A549 treated with AZD9567 at 1 μM for 4 hours (cell line): Measurements from ENCODE around the gene OTUB2. TPM values are rescaled to one million over a fixed set of nuclear protein-coding genes. Genes with fewer than 3 reads are reported as not detected.

Source experiments
- total RNA-seq: library from RNA; stranded (reverse); fragments of 200-300 nt; extraction: Qiagen RNA extraction; gene quantifications from 5 replicates; pipeline ENCODE4 v1.2.3, GENCODE V29; 2022; ENCODE audit not compliant: insufficient read depth

The OTUB2 gene
- 2.0 to 3.6 TPM (median 2.4 TPM) in 5 replicates for total RNA-seq

DNA sequence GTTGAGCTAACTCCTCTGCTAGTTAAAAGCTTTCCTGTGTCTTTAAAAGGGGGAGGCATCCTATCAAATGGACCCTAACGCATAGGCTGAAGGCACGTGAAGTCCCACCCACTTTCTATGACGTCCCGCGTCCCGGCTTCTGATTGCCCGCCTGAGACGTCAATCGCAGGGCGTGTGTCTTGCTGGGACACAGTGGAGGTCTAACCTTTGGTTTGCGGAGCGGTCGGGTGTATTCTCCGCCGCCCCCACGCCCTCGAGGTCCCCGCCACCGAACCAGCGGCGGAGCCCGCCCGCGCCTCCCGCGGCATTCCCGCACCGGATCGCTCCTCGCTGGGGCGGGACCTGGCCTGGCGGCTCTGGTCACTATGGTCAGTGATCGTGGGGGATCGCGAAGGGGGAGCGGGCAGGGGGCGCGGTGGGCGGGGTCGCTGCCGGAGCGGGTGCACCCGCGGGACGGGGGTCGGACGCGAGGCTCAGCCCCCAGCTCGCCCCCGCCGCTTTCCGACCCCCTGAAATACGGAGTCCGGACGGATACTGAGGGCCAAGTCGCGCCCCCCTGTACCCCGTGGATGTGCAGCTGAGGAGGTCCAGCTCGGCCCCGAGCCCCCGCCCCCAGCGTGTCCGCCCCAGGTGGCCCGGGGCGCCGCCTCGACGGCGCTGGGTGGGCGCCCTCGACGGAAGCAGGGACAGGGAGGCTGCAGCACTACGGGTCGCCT lies at the start of gene OTUB2:
TSS of gene OTUB2 (plus strand) at position 168 of the 716 bp plus-strand sequence. CDS start at position 366, 198 bp downstream.

GRCh38 chr14:93976477-93977057 lies 49.6 kb upstream of the OTUB2 start, which contains the start of gene ASB2:
Gene ASB2, minus strand, starts transcription at chr14:93976570. Its CDS starts 12,031 bp downstream, at chr14:93964539.

DNA sequence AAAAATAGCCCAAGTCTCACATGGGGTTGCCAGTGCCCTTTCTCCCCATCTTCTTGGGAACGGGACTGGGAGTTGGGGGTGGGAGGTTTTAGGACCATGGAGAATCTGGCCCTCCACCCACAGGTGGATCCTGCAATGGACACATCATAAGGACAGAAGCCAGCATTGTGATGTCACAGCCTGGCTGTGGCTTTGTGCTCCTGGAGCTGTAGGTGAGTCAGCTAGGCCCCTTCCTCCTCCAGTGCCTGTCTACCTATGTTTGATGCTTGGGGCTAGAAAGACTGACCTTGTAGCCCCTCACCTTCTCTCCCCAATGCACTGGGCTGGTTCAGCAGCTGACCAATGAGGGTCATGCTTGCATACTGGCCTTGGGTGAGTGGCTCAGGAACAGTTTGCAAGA lies 29.1 kb upstream of the OTUB2 start, which contains the start of gene CCDC197:
TSS of gene CCDC197 (plus strand) at position 220 of the 400 bp plus-strand sequence. CDS start 831 bp downstream, outside the sequence.

DNA sequence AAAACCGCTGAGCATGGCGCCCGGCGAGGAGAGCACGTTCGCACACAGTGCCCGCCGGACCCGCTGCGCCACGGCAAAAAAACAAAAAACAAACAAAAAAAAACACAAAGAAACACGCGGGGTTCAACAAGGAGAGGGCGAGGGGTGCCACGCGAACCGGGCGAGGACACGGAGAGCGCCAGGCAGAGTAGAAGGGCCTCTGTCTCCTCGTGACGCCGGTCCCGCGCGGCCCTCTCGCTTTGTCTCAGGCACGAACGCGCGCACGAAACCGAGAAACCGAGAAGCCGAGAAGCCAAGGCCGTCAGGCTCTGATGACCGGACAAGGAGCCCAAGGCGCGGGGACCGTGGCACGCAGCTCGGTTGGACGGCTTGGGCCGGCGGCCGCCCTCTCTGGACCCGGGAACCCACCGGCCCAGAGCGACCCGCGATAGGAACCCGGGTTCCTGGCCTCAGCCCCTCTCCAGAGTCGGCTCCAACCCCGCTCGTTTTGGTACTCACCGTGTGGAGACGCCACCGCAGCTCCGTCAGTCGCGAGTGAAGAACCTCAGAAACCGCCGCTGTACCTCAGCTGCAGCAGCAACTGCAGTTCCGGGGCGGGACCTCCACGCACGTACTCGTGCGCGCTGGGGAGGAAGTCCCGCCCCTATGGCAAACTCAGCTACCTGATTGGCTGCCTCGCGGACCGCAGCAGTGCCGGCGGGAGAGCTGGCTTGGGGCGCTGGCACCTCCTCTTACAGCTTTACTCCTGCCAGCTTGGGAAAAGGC lies 54.7 kb downstream of the OTUB2 start, which contains the start of the genes DDX24 and IFI27L1:
TSS of gene DDX24 (minus strand) at position 582 of the 765 bp plus-strand sequence. CDS start 1,460 bp downstream, outside the sequence.
TSS of gene IFI27L1 (plus strand) at position 690 of the 765 bp plus-strand sequence. CDS start 15,628 bp downstream, outside the sequence.

Other genes with a start within 250 kb of the OTUB2 start
- gene PRIMA1, start 237.9 kb upstream of the OTUB2 start, total RNA-seq, result 0.27 to 0.38 TPM (median 0.38 TPM) in 4 of 5 replicates, not detected in the other
- not detected in 5 replicates for gene FAM181A, start 99.0 kb upstream of the OTUB2 start, total RNA-seq
- gene ASB2, start 49.8 kb upstream of the OTUB2 start, total RNA-seq, result 0.32 to 1.1 TPM (median 0.65 TPM) in 4 of 5 replicates, not detected in the other
- gene CCDC197, start 29.0 kb upstream of the OTUB2 start, total RNA-seq, result not detected in 5 replicates
- 181 to 193 TPM (median 185 TPM) in 5 replicates for gene DDX24, start 54.9 kb downstream of the OTUB2 start, total RNA-seq
- 11.5 to 21.6 TPM (median 20.4 TPM) in 5 replicates for gene IFI27L1, start 55.0 kb downstream of the OTUB2 start, total RNA-seq
- 1.1 to 1.9 TPM (median 1.5 TPM) in 4 of 5 replicates, not detected in the other for gene IFI27, start 84.4 kb downstream of the OTUB2 start, total RNA-seq
- 51.4 to 78.6 TPM (median 53.9 TPM) in 5 replicates for gene IFI27L2, start 103.3 kb downstream of the OTUB2 start, total RNA-seq
- 0.18 to 2.7 TPM (median 0.45 TPM) in 5 replicates for gene PPP4R4, start 148.0 kb downstream of the OTUB2 start, total RNA-seq